ENCODE data around the gene CDON.

DNA sequence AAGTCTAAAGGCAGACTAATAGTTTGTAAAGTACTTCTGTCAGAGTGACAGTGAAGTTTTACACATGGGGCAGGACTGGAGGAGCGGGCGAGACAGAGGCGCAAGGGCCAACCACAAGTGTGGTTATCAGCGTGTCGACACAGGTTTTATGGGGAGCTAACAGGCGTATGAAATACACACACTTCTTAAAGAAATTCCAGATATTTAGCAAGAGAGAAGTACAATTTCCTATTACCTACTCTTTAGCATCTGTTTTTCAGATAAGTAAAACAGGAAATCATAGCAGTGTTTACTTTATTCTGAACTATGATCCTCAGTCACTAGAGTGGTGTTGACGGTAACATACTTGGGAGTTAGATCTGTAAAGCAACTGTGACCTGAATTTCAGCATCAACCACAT, 94.3 kb downstream of the CDON start:
- TF ChIP-seq, protein P1, sequence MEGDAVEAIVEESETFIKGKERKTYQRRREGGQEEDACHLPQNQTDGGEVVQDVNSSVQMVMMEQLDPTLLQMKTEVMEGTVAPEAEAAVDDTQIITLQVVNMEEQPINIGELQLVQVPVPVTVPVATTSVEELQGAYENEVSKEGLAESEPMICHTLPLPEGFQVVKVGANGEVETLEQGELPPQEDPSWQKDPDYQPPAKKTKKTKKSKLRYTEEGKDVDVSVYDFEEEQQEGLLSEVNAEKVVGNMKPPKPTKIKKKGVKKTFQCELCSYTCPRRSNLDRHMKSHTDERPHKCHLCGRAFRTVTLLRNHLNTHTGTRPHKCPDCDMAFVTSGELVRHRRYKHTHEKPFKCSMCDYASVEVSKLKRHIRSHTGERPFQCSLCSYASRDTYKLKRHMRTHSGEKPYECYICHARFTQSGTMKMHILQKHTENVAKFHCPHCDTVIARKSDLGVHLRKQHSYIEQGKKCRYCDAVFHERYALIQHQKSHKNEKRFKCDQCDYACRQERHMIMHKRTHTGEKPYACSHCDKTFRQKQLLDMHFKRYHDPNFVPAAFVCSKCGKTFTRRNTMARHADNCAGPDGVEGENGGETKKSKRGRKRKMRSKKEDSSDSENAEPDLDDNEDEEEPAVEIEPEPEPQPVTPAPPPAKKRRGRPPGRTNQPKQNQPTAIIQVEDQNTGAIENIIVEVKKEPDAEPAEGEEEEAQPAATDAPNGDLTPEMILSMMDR (IDR thresholded peaks at IDR 0.05; ENCODE audit: insufficient read depth, low read length, poor library complexity, severe bottlenecking) = no peak
- no peak for TF ChIP-seq EZH2phosphoT487 (conservative IDR thresholded peaks at IDR 0.05; ENCODE audit: low read length)

Data from SU-DHL-6 (cell line).